IPS DF 6.9 (cell line): ENCODE measurements around the gene G3BP1.
"Not testable (repeated sequence)": the region's sequence is repeated elsewhere in the genome, so short reads cannot be mapped to it uniquely, and the experiment has no call there.

Source experiments
- DNase-seq: peaks from one replicate; pipeline ENCODE4 v3.0.0-alpha.2; 2013; ENCODE audit warnings: low read depth, low spot score
- H3K27ac ChIP-seq: one replicate; pipeline ENCODE4 v1.5.1; 2013; ENCODE audit warnings: low read length, control low read depth
- H3K27me3 ChIP-seq: 2 replicates; pipeline ENCODE4 v1.6.1; 2013; ENCODE audit warnings: mild to moderate bottlenecking, low read length; ENCODE audit not compliant: control insufficient read depth, insufficient read depth
- H3K36me3 ChIP-seq: 2 replicates; pipeline ENCODE4 v1.6.1; 2013; ENCODE audit warnings: low read length; ENCODE audit not compliant: control insufficient read depth, insufficient read depth
- H3K4me1 ChIP-seq: 2 replicates; pipeline ENCODE4 v1.6.1; 2013; ENCODE audit warnings: low read length; ENCODE audit not compliant: control insufficient read depth, insufficient read depth
- H3K4me3 ChIP-seq: 2 replicates; pipeline ENCODE4 v1.5.1; 2013; ENCODE audit warnings: mild to moderate bottlenecking, low read length
- H3K9me3 ChIP-seq: 2 replicates; pipeline ENCODE4 v1.6.1; 2013; ENCODE audit warnings: low read length, inconsistent platforms; ENCODE audit not compliant: control insufficient read depth, insufficient read depth
- WGBS: extraction: QIAGEN DNeasy Blood & Tissue Kit; methylation state at CpG from one replicate; pipeline ENCODE4 v1.1.7; 2013; ENCODE audit warnings: mixed read lengths, missing lambda C conversion rate; ENCODE audit not compliant: insufficient read length, insufficient coverage; 5-methylcytosine and 5-hydroxymethylcytosine counted together

The G3BP1 gene

GRCh38 chr5:151812757-151813309, 41.1 kb downstream of the G3BP1 start:
- Histone ChIP-seq H3K4me1 (no peaks in the 10 kb centered on the region), H3K27me3 (no peaks in the 10 kb centered on the region), H3K36me3 (peaks cover 4% of the 10 kb centered on the region; the same call in 1 of the 2 replicates), H3K4me3 (no peak overlapping the region), H3K9me3 (no peaks in the 10 kb centered on the region), H3K27ac (no peak overlapping the region)
- WGBS, result no CpG with 5 or more reads among the region's 2 CpGs
- DNase-seq, result no peak

DNA sequence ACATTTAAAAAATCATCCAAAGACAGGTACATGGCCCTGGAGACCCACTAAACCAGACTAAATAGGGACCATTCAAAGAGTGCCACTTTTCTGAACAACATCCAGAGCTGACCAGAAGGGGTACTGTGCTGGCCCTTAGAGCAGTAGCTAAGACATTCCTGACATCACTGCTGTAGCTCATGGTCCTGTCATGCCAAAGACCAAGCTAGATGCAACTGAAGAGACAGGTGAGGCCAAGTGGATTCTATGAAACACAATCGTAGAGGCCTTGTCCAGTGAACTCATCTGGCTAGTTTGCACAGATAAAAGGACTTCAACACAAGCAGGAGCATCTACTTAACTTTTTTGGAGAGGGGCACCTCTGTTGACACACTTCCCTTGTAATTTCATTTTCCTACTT, 43.3 kb downstream of the G3BP1 start:
- H3K4me1 ChIP-seq, result no peaks in the 10 kb centered on the region
- no peaks in the 10 kb centered on the region for H3K27me3 ChIP-seq
- WGBS, result no CpG with 5 or more reads among the region's 1 CpG
- DNase-seq, result no peak
- H3K27ac ChIP-seq, result no peak overlapping the region
- no peak overlapping the region for H3K4me3 ChIP-seq
- no peaks in the 10 kb centered on the region for H3K9me3 ChIP-seq
- peaks cover 2% of the 10 kb centered on the region; the same call in 1 of the 2 replicates for H3K36me3 ChIP-seq

DNA sequence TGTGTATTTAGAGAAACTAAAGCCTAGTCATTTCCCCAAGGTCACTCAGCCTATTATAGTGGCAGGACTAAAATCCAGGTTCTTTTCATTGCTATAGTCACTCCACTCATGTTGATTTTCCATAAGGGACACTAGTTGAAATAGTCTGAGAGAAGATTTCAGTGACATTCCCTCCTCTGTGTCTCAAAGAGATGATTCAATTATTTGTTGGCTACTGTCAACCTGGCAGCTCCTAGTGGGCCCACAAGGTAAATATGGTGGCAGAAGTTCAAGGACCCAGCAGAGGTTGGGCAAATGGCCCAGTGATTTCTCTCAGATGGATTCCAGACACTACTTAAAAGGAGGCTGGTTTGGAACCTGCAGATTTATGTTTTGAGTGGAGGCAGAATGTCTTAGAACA, 48.1 kb downstream of the G3BP1 start:
- no peak for DNase-seq
- Histone ChIP-seq H3K27ac (no peak overlapping the region), H3K4me3 (no peak overlapping the region), H3K36me3 (no peaks in the 10 kb centered on the region), H3K4me1 (no peaks in the 10 kb centered on the region), H3K27me3 (no peaks in the 10 kb centered on the region), H3K9me3 (no peaks in the 10 kb centered on the region)

DNA sequence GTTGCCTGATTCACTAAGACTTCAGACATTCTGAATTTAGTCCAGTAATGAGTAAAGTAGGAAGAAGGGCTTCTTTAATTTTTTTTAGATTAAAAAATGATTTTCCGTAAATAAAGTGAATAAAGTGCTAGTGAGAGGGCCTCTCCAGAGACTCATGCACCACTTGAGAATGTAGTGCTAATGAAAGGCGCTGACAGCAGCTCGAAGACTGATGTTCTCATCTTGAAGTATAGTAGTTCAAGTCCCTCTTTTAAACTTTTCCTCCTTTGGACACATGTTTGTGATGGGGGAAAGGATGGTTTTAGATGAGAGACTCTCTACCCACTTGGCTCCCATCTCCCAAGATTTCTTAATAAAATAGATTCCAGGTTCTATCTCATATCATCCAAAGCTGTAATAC, 48.5 kb downstream of the G3BP1 start:
- Histone ChIP-seq H3K4me1 (no peaks in the 10 kb centered on the region), H3K9me3 (no peaks in the 10 kb centered on the region), H3K27ac (no peak overlapping the region), H3K27me3 (no peaks in the 10 kb centered on the region), H3K4me3 (no peak overlapping the region), H3K36me3 (no peaks in the 10 kb centered on the region)
- WGBS, result 100% methylated on average over 1 of the region's 3 CpGs
- DNase-seq, result no peak

GRCh38 chr5:151820903-151821302, 49.1 kb downstream of the G3BP1 start:
- DNase-seq, result no peak
- Histone ChIP-seq H3K4me1 (no peaks in the 10 kb centered on the region), H3K9me3 (no peaks in the 10 kb centered on the region), H3K27me3 (no peaks in the 10 kb centered on the region), H3K36me3 (no peaks in the 10 kb centered on the region), H3K4me3 (no peak overlapping the region), H3K27ac (no peak overlapping the region)
- WGBS, result no CpG with 5 or more reads among the region's 1 CpG

DNA sequence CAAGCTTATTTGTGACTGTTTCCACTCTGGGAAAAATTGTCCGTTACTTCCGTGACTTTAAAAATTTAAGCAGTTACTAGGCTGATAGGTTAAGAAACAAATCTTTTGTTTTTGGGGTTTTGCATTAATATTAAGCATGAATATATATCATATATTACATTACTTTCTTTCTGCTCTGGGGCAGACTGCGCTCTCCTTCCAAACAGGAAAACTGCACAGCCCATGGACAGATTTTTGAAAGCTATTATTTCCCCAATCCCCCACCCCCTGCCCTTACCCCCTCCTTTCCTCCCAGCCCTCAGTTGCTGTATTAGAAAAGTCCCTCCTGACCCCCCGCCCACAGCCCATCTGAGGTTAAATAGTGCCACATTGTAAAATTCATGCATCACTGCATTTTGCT, 50.4 kb downstream of the G3BP1 start:
- no CpG with 5 or more reads among the region's 4 CpGs for WGBS
- H3K27ac ChIP-seq, result no peak overlapping the region
- no peak overlapping the region for H3K4me3 ChIP-seq
- no peaks in the 10 kb centered on the region for H3K27me3 ChIP-seq
- no peaks in the 10 kb centered on the region for H3K36me3 ChIP-seq
- H3K9me3 ChIP-seq, result no peaks in the 10 kb centered on the region
- no peaks in the 10 kb centered on the region for H3K4me1 ChIP-seq
- DNase-seq, result no peak

- Histone ChIP-seq H3K27me3 (no peaks in the 10 kb centered on the region), H3K36me3 (no peaks in the 10 kb centered on the region), H3K4me1 (no peaks in the 10 kb centered on the region), H3K4me3 (no peak overlapping the region), H3K9me3 (no peaks in the 10 kb centered on the region), H3K27ac (no peak overlapping the region)
- WGBS, result no CpG with 5 or more reads among the region's 1 CpG
- DNase-seq, result peak; percentile 57
These were observed 53.7 kb downstream of the G3BP1 start for GRCh38 chr5:151825445-151825844.

DNA sequence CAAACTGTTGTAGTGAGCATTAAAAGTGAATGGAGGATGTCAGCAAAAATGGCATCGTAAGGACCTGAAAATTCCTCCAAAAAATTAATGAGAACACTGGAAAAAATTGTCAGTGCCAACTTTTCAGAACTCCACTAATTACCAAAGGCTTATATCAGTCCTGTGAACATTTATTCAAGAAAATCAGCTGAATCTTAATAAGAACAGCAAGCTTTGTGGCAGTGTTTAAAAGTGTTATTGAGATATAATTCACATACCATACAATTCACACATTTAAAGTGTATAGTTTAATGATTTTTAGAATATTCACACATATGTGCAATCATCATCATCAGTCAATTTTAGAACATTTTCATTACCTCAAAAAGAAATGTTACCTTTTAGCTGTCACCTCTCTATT, 57.6 kb downstream of the G3BP1 start:
- WGBS, result no CpG with 5 or more reads among the region's 1 CpG

GRCh38 chr5:151832843-151833242, 61.1 kb downstream of the G3BP1 start:
- H3K4me3 ChIP-seq, H3K27me3 ChIP-seq, H3K36me3 ChIP-seq, H3K9me3 ChIP-seq, H3K27ac ChIP-seq, H3K4me1 ChIP-seq, DNase-seq: not testable (repeated sequence)
- WGBS, result no CpG with 5 or more reads among the region's 4 CpGs

More for the DNA sequence above, 57.6 kb downstream of the G3BP1 start:
- H3K9me3 ChIP-seq, result peaks cover 1% of the 10 kb centered on the region
- H3K27me3 ChIP-seq, result no peaks in the 10 kb centered on the region
- no peak for DNase-seq
- no peaks in the 10 kb centered on the region for H3K4me1 ChIP-seq
- H3K36me3 ChIP-seq, result no peaks in the 10 kb centered on the region
- no peak overlapping the region for H3K27ac ChIP-seq
- H3K4me3 ChIP-seq, result no peak overlapping the region

GRCh38 chr5:151846765-151847164, 75.0 kb downstream of the G3BP1 start:
- Histone ChIP-seq H3K27ac (no peak overlapping the region), H3K4me3 (no peak overlapping the region), H3K9me3 (no peaks in the 10 kb centered on the region), H3K36me3 (no peaks in the 10 kb centered on the region), H3K27me3 (no peaks in the 10 kb centered on the region), H3K4me1 (no peaks in the 10 kb centered on the region)
- DNase-seq, result no peak

GRCh38 chr5:151847871-151848270, 76.1 kb downstream of the G3BP1 start:
- Histone ChIP-seq H3K27me3 (no peaks in the 10 kb centered on the region), H3K36me3 (no peaks in the 10 kb centered on the region), H3K4me3 (no peak overlapping the region), H3K27ac (no peak overlapping the region), H3K9me3 (no peaks in the 10 kb centered on the region), H3K4me1 (no peaks in the 10 kb centered on the region)
- no CpG with 5 or more reads among the region's 1 CpG for WGBS
- no peak for DNase-seq
